Left lung (tissue), 10 donors: ENCODE results near the gene POSTN. TPM values are rescaled to one million over a fixed set of nuclear protein-coding genes. Genes with fewer than 3 reads are reported as not detected.

Source experiments
- ATAC-seq: fragments of 200-7000 bp; cut with Tn5 transposase; one replicate; pipeline ENCODE4 v1.9.1; 2020; ENCODE audit warnings: moderate library complexity
- DNase-seq, 4 donors: peaks; one replicate each; pipeline ENCODE4 v3.0.0-alpha.2; 2013 to 2020
- H3K27ac ChIP-seq, 2 donors: fragments of 200-600 bp; sonication (generic) in 1 of 2; one replicate each; pipeline versions ENCODE4 v1.5.0 to v1.8.0; 2020 to 2021
- H3K27me3 ChIP-seq, 2 donors: fragments of 200-600 bp; sonication (generic) in 1 of 2; one replicate each; pipeline versions ENCODE4 v1.5.0 to v1.8.0; 2020 to 2021
- H3K36me3 ChIP-seq, 2 donors: fragments of 200-600 bp; sonication (generic) in 1 of 2; one replicate each; pipeline versions ENCODE4 v1.5.0 to v1.8.0; 2020 to 2021
- H3K4me1 ChIP-seq, 2 donors: fragments of 200-600 bp; one replicate each; pipeline ENCODE4 v1.8.0; 2021
- H3K4me3 ChIP-seq, 2 donors: fragments of 200-600 bp; sonication (generic) in 1 of 2; one replicate each; pipeline versions ENCODE4 v1.5.0 to v1.8.0; 2020 to 2021; ENCODE audit warnings: mild to moderate bottlenecking in 1 of 2
- H3K9me3 ChIP-seq, 2 donors: fragments of 200-600 bp; sonication (generic) in 1 of 2; one replicate each; pipeline versions ENCODE4 v1.5.0 to v1.8.0; 2020 to 2021
- intact Hi-C, 2 donors: fragments of 100-400 bp; cut with DNase I; formaldehyde crosslinking; loops; one replicate each; pipeline versions ENCODE4 v1.11.2 to v1.14.2; 2022
- polyA plus RNA-seq, 6 donors: library from polyadenylated mRNA; unstranded; fragments of 120-200 nt; gene quantifications; one replicate each; pipeline ENCODE4 v1.2.1, GENCODE V29; 2013; ENCODE audit not compliant: insufficient read length in 6 of 6
- total RNA-seq, 2 donors: library from RNA; stranded (reverse); fragmentation: NEBNext Ultra II Directional; extraction: Animal tissue kit (Norgen Biotek cat#: 25700); gene quantifications; one replicate each; pipeline ENCODE4 v1.2.1, GENCODE V29; 2021
- TF ChIP-seq, protein P1 (sequence below), 2 donors: fragments of 200-600 bp; sonication (generic) in 1 of 2; IDR thresholded peaks; one replicate each; pipeline versions ENCODE4 v1.5.0 to v1.8.0; 2021; ENCODE audit warnings: antibody characterized with exemption in 2 of 2
- donor health status: DM: no; HTN: yes; CAD: no.
- donor health status: DM: no; HTN: no; CAD: no.

The POSTN gene
- total and polyA plus RNA-seq, 8 donors, result 34.4 to 757 (median 518) TPM

- Histone ChIP-seq H3K4me1 (no peaks in the 10 kb centered on the region), H3K9me3 (peaks cover 0 to 19% of the 10 kb centered on the region in 2 donors), H3K4me3 (no peak overlapping the region), H3K27me3 (no peaks in the 10 kb centered on the region), H3K27ac (no peak overlapping the region), H3K36me3 (no peaks in the 10 kb centered on the region)
- TF ChIP-seq, protein P1, sequence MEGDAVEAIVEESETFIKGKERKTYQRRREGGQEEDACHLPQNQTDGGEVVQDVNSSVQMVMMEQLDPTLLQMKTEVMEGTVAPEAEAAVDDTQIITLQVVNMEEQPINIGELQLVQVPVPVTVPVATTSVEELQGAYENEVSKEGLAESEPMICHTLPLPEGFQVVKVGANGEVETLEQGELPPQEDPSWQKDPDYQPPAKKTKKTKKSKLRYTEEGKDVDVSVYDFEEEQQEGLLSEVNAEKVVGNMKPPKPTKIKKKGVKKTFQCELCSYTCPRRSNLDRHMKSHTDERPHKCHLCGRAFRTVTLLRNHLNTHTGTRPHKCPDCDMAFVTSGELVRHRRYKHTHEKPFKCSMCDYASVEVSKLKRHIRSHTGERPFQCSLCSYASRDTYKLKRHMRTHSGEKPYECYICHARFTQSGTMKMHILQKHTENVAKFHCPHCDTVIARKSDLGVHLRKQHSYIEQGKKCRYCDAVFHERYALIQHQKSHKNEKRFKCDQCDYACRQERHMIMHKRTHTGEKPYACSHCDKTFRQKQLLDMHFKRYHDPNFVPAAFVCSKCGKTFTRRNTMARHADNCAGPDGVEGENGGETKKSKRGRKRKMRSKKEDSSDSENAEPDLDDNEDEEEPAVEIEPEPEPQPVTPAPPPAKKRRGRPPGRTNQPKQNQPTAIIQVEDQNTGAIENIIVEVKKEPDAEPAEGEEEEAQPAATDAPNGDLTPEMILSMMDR (IDR thresholded peaks at IDR 0.05), result no peak
- DNase-seq, result no peak
- no peak for ATAC-seq
- intact Hi-C loops, result no loop called here
Measured at GRCh38 chr13:37531049-37531448, 67.5 kb downstream of the POSTN start.

DNA sequence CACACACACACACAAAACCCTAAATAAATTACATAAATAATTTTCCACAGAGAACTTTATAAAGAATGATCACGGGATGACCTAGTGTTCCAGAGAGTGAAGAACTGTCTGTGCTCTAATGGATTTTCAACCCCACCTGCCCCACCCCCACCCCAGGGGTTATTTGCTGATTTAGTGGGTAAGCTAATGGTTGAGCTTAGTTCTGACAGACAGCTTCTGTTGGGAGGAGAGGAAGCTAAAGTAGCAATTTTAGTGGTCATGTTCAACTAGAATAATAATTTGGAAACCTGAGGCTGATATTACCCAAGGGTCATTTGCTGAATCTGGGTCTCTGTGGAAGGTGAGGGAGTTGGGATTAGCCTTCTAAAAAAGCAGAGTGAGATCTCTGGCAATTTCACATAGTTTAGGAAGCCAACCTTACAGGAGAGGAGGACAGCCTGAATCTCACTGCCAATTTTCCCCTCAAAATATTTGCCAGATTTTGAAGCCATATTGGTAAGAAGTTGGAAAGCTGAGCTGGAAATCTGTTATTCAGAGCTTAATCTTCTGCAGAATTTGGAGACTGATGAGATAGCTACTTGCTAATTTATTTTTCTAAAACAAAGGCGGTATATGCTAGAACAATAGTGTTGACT lies 68.7 kb downstream of the POSTN start:
- Histone ChIP-seq H3K4me3 (no peak overlapping the region), H3K27me3 (no peaks in the 10 kb centered on the region), H3K9me3 (peaks cover 0 to 19% of the 10 kb centered on the region in 2 donors), H3K4me1 (no peaks in the 10 kb centered on the region), H3K36me3 (no peaks in the 10 kb centered on the region), H3K27ac (no peak overlapping the region)
- DNase-seq (no peak), ATAC-seq (no peak)
- TF ChIP-seq, protein P1 (IDR thresholded peaks at IDR 0.05), result no peak
- intact Hi-C loops, result no loop called here

DNA sequence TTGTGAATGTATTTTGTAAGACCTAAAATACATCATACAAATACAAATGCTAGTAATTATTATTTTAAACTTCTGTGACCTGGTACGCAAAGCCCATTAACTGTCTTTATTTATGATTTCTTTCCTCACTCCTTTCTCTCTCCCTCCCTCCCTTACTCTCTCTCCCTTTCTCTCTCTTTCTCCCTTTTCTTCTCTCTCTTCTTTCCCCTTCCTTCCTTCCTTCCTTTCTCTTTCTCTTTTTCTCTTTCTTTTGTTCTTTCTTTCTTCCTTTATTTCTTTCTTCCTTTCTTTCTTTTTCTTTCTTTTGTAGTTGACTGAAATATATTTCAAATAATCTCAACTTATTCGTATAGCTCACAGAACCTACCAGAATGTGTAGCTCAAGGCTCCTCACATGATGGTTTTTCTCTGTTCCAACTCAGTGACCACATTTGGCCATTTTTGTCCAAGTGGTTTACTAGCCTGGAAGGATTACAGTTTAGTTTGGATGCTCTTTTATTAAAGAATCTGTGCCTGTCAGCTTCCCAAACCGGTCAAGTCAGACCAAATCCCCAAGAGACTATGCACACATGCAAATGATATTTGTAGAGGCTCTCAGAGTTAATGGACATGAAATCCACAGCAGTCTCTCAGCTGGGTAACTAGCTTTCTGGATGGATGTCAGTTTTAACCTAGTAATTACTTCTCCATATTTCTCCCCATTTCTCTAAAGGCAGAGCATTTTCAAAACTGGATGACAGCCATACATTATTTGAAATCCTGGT lies 71.7 kb downstream of the POSTN start:
- H3K9me3 ChIP-seq, result peaks cover 0 to 16% of the 10 kb centered on the region in 2 donors
- H3K4me1 ChIP-seq, result no peaks in the 10 kb centered on the region
- no peaks in the 10 kb centered on the region for H3K27me3 ChIP-seq
- no peak for DNase-seq
- H3K27ac ChIP-seq, result no peak overlapping the region
- TF ChIP-seq, protein P1 (IDR thresholded peaks at IDR 0.05), result no peak
- ATAC-seq, result no peak
- intact Hi-C loops, result no loop called here
- H3K36me3 ChIP-seq, result no peaks in the 10 kb centered on the region
- no peak overlapping the region for H3K4me3 ChIP-seq

DNA sequence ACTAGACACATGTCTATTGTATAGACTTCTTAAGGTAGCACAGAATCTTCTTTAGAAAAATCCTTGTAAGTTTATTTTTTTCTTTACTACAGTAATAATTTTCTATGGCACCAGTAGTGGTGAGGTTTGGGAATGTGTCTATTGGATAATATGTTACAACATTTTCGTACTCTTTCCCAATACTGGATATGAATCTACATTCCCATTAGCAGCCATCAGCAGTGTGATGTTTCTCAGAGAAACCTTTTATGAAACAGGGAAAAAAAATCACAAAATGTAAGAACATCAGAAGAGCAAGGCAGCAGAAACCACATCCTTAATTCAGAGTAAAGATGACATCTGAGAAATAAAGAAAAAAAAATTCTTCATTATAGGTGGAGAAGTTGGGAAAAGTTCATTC lies 83.3 kb downstream of the POSTN start:
- ATAC-seq (no peak), DNase-seq (no peak)
- H3K27me3 ChIP-seq, result no peaks in the 10 kb centered on the region
- no peaks in the 10 kb centered on the region for H3K9me3 ChIP-seq
- no peak overlapping the region for H3K27ac ChIP-seq
- no peak overlapping the region for H3K4me3 ChIP-seq
- intact Hi-C loops, result no loop called here
- H3K36me3 ChIP-seq, result no peaks in the 10 kb centered on the region
- TF ChIP-seq, protein P1 (IDR thresholded peaks at IDR 0.05), result no peak
- no peaks in the 10 kb centered on the region for H3K4me1 ChIP-seq
